Measurements from ENCODE around the gene KIF20B.
"Not testable (repeated sequence)": the region's sequence is repeated elsewhere in the genome, so short reads cannot be mapped to it uniquely, and the experiment has no call there.

Gene KIF20B

GRCh38 chr10:89809766-89810165 is 108.4 kb downstream of the KIF20B start:
- no peak for DNase-seq (ENCODE audit: low read depth)
- no peak overlapping the region for H3K4me3 ChIP-seq (ENCODE audit: low read depth, low read length)
- TF ChIP-seq CTCF (IDR thresholded peaks at IDR 0.05; ENCODE audit: low read depth, low read length, missing control alignments), result no peak

- no peak overlapping the region for H3K4me3 ChIP-seq (ENCODE audit: low read depth, low read length)
- no peak for DNase-seq (ENCODE audit: low read depth)
- no peak for TF ChIP-seq CTCF (IDR thresholded peaks at IDR 0.05; ENCODE audit: low read depth, low read length, missing control alignments)
Measured at GRCh38 chr10:89810908-89811525, 109.6 kb downstream of the KIF20B start.

- H3K4me3 ChIP-seq (ENCODE audit: low read depth, low read length), result no peak overlapping the region
- no peak for TF ChIP-seq CTCF (IDR thresholded peaks at IDR 0.05; ENCODE audit: low read depth, low read length, missing control alignments)
- no peak for DNase-seq (ENCODE audit: low read depth)
Measured at GRCh38 chr10:89813546-89813945, 112.2 kb downstream of the KIF20B start.

- no peak for DNase-seq (ENCODE audit: low read depth)
- no peak overlapping the region for H3K4me3 ChIP-seq (ENCODE audit: low read depth, low read length)
- no peak for TF ChIP-seq CTCF (IDR thresholded peaks at IDR 0.05; ENCODE audit: low read depth, low read length, missing control alignments)
Measured at GRCh38 chr10:89814278-89814677, 112.9 kb downstream of the KIF20B start.

- no peak for TF ChIP-seq CTCF (IDR thresholded peaks at IDR 0.05; ENCODE audit: low read depth, low read length, missing control alignments)
- H3K4me3 ChIP-seq (ENCODE audit: low read depth, low read length), result no peak overlapping the region
- DNase-seq (ENCODE audit: low read depth), result no peak
Measured at GRCh38 chr10:89815049-89815853, 113.9 kb downstream of the KIF20B start.

GRCh38 chr10:89819008-89819407 is 117.6 kb downstream of the KIF20B start:
- not testable (repeated sequence) for DNase-seq (ENCODE audit: low read depth); H3K4me3 ChIP-seq (ENCODE audit: low read depth, low read length)
